Measurements from ENCODE around the gene TBX15.

The TBX15 gene

GRCh38 chr1:119005724-119006405 lies 17.7 kb upstream of the TBX15 start:
- H3K4me3 Mint-ChIP-seq: peak overlapping the region; percentile 74
- H3K36me3 Mint-ChIP-seq (ENCODE audit: low read depth): peaks cover 4% of the 10 kb centered on the region
- DNase-seq: no peak
- peaks cover 40% of the 10 kb centered on the region for H3K4me1 Mint-ChIP-seq
- no peak for TF ChIP-seq CTCF (IDR thresholded peaks at IDR 0.05)
- H3K27ac Mint-ChIP-seq: no peak overlapping the region
- peaks cover 87% of the 10 kb centered on the region for H3K27me3 Mint-ChIP-seq (ENCODE audit: low read depth, poor library complexity)
- H3K9me3 Mint-ChIP-seq: peaks cover 17% of the 10 kb centered on the region

GRCh38 chr1:119004781-119005180 lies 16.6 kb upstream of the TBX15 start:
- Mint-ChIP-seq H3K27ac (no peak overlapping the region), H3K4me3 (no peak overlapping the region), H3K36me3 (ENCODE audit: low read depth) (peaks cover 4% of the 10 kb centered on the region), H3K9me3 (peaks cover 17% of the 10 kb centered on the region), H3K27me3 (ENCODE audit: low read depth, poor library complexity) (peaks cover 98% of the 10 kb centered on the region), H3K4me1 (peaks cover 49% of the 10 kb centered on the region)
- TF ChIP-seq CTCF (IDR thresholded peaks at IDR 0.05): no peak
- DNase-seq: no peak

GRCh38 chr1:119004129-119004527 lies 16.0 kb upstream of the TBX15 start:
- Mint-ChIP-seq H3K4me1 (peaks cover 51% of the 10 kb centered on the region), H3K27me3 (ENCODE audit: low read depth, poor library complexity) (peaks cover 100% of the 10 kb centered on the region), H3K4me3 (no peak overlapping the region), H3K27ac (no peak overlapping the region), H3K9me3 (peaks cover 17% of the 10 kb centered on the region), H3K36me3 (ENCODE audit: low read depth) (peaks cover 4% of the 10 kb centered on the region)
- DNase-seq: no peak
- no peak for TF ChIP-seq CTCF (IDR thresholded peaks at IDR 0.05)

GRCh38 chr1:119003413-119004128 lies 15.4 kb upstream of the TBX15 start:
- H3K9me3 Mint-ChIP-seq: peaks cover 11% of the 10 kb centered on the region
- peaks cover 4% of the 10 kb centered on the region for H3K36me3 Mint-ChIP-seq (ENCODE audit: low read depth)
- H3K4me1 Mint-ChIP-seq: peaks cover 51% of the 10 kb centered on the region
- no peak for DNase-seq
- H3K27me3 Mint-ChIP-seq (ENCODE audit: low read depth, poor library complexity): peaks cover 100% of the 10 kb centered on the region
- H3K4me3 Mint-ChIP-seq: no peak overlapping the region
- H3K27ac Mint-ChIP-seq: no peak overlapping the region
- no peak for TF ChIP-seq CTCF (IDR thresholded peaks at IDR 0.05)

- Mint-ChIP-seq H3K9me3 (peaks cover 9% of the 10 kb centered on the region), H3K4me1 (peaks cover 57% of the 10 kb centered on the region), H3K4me3 (peak overlapping the region; percentile 76), H3K27ac (no peak overlapping the region), H3K27me3 (ENCODE audit: low read depth, poor library complexity) (peaks cover 98% of the 10 kb centered on the region), H3K36me3 (ENCODE audit: low read depth) (peaks cover 4% of the 10 kb centered on the region)
- no peak for TF ChIP-seq CTCF (IDR thresholded peaks at IDR 0.05)
- no peak for DNase-seq
Observed at GRCh38 chr1:119002028-119002686, 14.0 kb upstream of the TBX15 start.

Data from nephron progenitor cell (in vitro differentiated cells).